AG04450 (cell line): ENCODE data around the gene PLCXD3. TPM values are rescaled to one million over a fixed set of nuclear protein-coding genes. Genes with fewer than 3 reads are reported as not detected.

Experiments used
- CTCF ChIA-PET: fragments of 300-600, 350-600 bp; formaldehyde crosslinking; extraction: SDS; loops from one replicate; lab custom pipeline; 2022; ENCODE audit warnings: antibody characterized with exemption, inconsistent platforms; lab: Charles Lee
- POLR2A ChIA-PET: fragments of 350-600 bp; formaldehyde crosslinking; extraction: SDS; loops from one replicate; lab custom pipeline; 2021; ENCODE audit warnings: antibody characterized with exemption, inconsistent platforms; lab: Yijun Ruan, JAX
- DNase-seq: peaks from one replicate; pipeline ENCODE4 v3.0.0-alpha.2; 2011; ENCODE audit warnings: low read depth, low spot score
- H3K27ac ChIP-seq: one replicate; pipeline ENCODE4 v1.5.1; 2012; ENCODE audit warnings: low read depth, low read length, control low read depth
- H3K27me3 ChIP-seq: one replicate; pipeline ENCODE4 v1.6.0; 2012; ENCODE audit warnings: low read length; ENCODE audit not compliant: control insufficient read depth, insufficient read depth
- H3K4me3 ChIP-seq: 2 replicates; pipeline ENCODE4 v1.5.1; 2011; ENCODE audit warnings: mild to moderate bottlenecking, low read depth, low read length, control low read depth
- H3K9me3 ChIP-seq: 2 replicates; pipeline ENCODE4 v1.5.1; 2012; ENCODE audit warnings: low read length; ENCODE audit not compliant: control insufficient read depth, insufficient read depth
- polyA plus RNA-seq: library from polyadenylated mRNA; depleted of rRNA; stranded (reverse); fragments of >200 nt; gene quantifications from 2 replicates; pipeline ENCODE4 v1.2.3, GENCODE V29; 2011
- TF ChIP-seq, protein P1 (sequence below): IDR thresholded peaks from 2 replicates; pipeline ENCODE4 v1.5.1; 2011; ENCODE audit warnings: low read depth, low read length, control low read depth, inconsistent platforms

Gene PLCXD3
- polyA plus RNA-seq, 1 experiment = 0.02 TPM

DNA sequence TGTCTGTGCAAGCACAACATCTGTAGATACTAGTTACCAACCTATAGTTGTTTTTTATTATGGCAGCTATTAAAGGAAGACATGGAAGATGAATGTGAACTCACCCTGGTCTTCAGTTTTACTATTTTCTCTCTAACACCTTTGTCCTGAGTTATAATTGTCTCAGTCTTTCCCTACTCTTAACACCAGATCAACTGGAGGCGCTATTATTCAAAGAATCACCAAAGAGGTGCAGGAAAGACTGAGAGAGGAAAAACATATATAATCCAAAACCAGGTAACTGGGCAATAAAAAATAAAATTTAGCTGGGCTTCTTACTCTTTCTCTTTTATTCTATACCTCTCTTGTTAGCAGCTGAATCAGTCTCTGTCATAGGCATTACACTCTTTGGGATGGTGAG is 162.8 kb downstream of the PLCXD3 start:
- CTCF ChIA-PET = interaction anchor here (0.8 to 6.8 kb wide), 10 partner anchors 11 to 488 kb away, joined by 3 to 69 read pairs (median 4); no protein-coding TSS in a partner anchor
- POLR2A ChIA-PET = no interaction called here
- Histone ChIP-seq H3K4me3 (no peak overlapping the region), H3K9me3 (no peaks in the 10 kb centered on the region), H3K27me3 (no peaks in the 10 kb centered on the region), H3K27ac (no peak overlapping the region)
- TF ChIP-seq, protein P1, sequence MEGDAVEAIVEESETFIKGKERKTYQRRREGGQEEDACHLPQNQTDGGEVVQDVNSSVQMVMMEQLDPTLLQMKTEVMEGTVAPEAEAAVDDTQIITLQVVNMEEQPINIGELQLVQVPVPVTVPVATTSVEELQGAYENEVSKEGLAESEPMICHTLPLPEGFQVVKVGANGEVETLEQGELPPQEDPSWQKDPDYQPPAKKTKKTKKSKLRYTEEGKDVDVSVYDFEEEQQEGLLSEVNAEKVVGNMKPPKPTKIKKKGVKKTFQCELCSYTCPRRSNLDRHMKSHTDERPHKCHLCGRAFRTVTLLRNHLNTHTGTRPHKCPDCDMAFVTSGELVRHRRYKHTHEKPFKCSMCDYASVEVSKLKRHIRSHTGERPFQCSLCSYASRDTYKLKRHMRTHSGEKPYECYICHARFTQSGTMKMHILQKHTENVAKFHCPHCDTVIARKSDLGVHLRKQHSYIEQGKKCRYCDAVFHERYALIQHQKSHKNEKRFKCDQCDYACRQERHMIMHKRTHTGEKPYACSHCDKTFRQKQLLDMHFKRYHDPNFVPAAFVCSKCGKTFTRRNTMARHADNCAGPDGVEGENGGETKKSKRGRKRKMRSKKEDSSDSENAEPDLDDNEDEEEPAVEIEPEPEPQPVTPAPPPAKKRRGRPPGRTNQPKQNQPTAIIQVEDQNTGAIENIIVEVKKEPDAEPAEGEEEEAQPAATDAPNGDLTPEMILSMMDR = no peak
- DNase-seq = no peak

DNA sequence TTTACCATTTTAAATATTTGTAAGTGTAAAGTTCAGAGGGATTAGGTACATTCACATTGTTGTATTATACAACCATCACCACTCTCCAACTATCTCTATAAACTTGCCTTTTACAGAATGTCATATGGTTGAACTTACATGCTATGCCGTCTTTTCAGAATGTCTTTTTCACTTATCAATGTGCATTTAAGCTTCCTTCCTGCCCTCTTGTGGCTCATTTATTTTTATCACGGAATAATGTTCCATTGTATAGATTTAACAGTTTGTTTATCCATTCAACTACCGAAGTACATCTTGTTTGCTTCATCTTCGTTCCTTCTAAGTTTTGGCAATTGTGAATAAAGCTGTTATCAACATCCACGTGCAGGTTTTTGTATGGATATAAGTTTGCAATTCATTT is 163.8 kb downstream of the PLCXD3 start:
- Histone ChIP-seq H3K27me3 (no peaks in the 10 kb centered on the region), H3K9me3 (no peaks in the 10 kb centered on the region), H3K27ac (no peak overlapping the region), H3K4me3 (no peak overlapping the region)
- ChIA-PET CTCF (interaction anchor here (0.6 to 6.8 kb wide), 11 partner anchors 10 to 489 kb away, joined by 3 to 69 read pairs (median 4); no protein-coding TSS in a partner anchor), POLR2A (no interaction called here)
- DNase-seq = no peak
- TF ChIP-seq, protein P1 = peak; percentile 34

DNA sequence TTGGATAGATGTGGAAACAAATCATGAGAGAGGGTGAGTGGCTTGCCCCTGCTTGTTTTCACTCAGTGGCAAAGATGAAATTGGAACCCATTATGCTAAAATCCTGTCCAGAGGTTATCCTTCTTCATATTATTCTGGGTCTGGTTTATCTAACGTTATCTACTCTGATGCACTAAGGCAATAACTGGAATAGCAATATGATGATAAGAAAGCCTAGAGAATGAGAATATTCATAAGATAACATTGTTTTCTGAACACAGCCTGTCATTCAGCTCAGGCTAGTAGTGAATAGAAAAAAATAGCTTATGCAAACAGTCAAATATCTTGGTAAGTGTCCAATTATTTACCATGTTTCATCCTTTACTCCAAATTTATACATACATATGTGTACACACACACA is 165.1 kb downstream of the PLCXD3 start:
- ChIA-PET POLR2A (no interaction called here), CTCF (interaction anchor here (6.8 kb wide), 1 partner anchor 441 kb away, joined by 69 read pairs; no protein-coding TSS in a partner anchor)
- TF ChIP-seq, protein P1 = no peak
- Histone ChIP-seq H3K27me3 (no peaks in the 10 kb centered on the region), H3K9me3 (no peaks in the 10 kb centered on the region), H3K27ac (no peak overlapping the region), H3K4me3 (no peak overlapping the region)
- no peak for DNase-seq

DNA sequence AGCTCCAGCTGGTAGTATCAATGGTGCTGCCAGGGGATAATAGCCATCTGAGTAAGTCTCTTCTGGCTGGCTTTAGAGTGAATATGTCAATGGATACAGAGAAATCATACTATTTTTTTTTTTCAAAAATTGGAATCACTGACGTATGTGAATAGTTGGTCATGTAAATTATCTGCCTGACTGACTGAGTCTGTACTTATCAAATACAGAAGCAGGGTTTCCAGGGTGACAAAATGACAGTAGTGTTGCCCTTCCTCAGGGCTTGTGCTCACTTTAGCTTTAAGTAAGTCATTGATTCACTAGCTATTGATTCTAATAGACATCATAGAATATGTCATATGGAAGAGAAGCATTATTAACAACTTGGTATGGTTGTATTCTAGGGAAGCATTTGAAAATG is 171.1 kb downstream of the PLCXD3 start:
- CTCF ChIA-PET = interaction anchor here (3.6 kb wide), 1 partner anchor 435 kb away, joined by 18 read pairs; no protein-coding TSS in a partner anchor
- TF ChIP-seq, protein P1 = no peak

DNA sequence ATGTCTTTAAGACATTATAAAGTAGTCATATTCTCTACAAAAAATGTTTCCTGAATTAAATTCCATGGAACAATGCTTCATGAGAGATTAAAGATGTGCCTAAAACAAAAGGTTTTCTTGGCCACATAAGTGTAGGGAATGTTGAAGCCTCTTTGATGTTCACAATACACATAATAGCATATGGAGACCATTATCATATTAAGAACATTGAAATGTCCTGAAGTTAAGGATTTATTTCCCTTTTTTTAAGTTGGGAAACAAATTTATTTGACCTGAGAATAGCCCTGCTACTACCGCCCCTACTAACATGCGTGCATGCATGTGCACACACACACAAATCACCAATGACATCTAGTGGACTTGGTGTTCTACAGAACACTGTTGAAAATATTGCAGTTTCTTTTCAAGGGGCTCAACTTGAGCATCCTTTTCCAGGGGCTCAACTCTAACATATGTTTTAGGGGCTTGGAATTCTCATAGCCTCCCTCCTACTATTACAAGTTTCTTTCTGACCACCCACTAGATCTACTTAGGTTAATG is 172.2 kb downstream of the PLCXD3 start:
- Histone ChIP-seq H3K27me3 (no peaks in the 10 kb centered on the region), H3K27ac (no peak overlapping the region), H3K4me3 (no peak overlapping the region), H3K9me3 (no peaks in the 10 kb centered on the region)
- no peak for DNase-seq
- POLR2A ChIA-PET = no interaction called here
- TF ChIP-seq, protein P1 = 0 out of 2 replicates have a peak, but pooled peaks have one; percentile 6
- CTCF ChIA-PET = no interaction called here

More for the DNA sequence above, 171.1 kb downstream of the PLCXD3 start:
- POLR2A ChIA-PET = no interaction called here
- no peak overlapping the region for H3K4me3 ChIP-seq
- no peak overlapping the region for H3K27ac ChIP-seq
- H3K9me3 ChIP-seq = no peaks in the 10 kb centered on the region
- no peaks in the 10 kb centered on the region for H3K27me3 ChIP-seq
- no peak for DNase-seq
